Activated T-cell treated with anti-CD3 and anti-CD28 coated beads for 1 hour (primary cell): ENCODE measurements around the gene LRRC42.
A peak's percentile ranks its signal among the peaks of the same experiment; 100 is the strongest.

Source experiments
- DNase-seq: peaks from one replicate; pipeline ENCODE4 v3.0.0-alpha.2; 2020; ENCODE audit warnings: low read depth

Gene LRRC42

GRCh38 chr1:53942127-53942957, 3.8 kb upstream of the LRRC42 start:
- no peak for DNase-seq

GRCh38 chr1:53943090-53943489, 3.1 kb upstream of the LRRC42 start:
- no peak for DNase-seq

GRCh38 chr1:53943490-53944043, 2.6 kb upstream of the LRRC42 start:
- DNase-seq: no peak

GRCh38 chr1:53944469-53945182, 1.5 kb upstream of the LRRC42 start:
- DNase-seq: no peak

- no peak for DNase-seq
Observed at GRCh38 chr1:53945183-53945432, 1.0 kb upstream of the LRRC42 start.

- DNase-seq: peak; percentile 99
Observed at GRCh38 chr1:53945433-53946251, 508 bp upstream of the LRRC42 start, which contains the start of gene IFT25. Gene IFT25 (minus strand): TSS chr1:53945699. CDS start chr1:53940082, 5,617 bp downstream.

GRCh38 chr1:53947172-53947907, 1.2 kb downstream of the LRRC42 start:
- DNase-seq: no peak

- no peak for DNase-seq
Observed at GRCh38 chr1:53948291-53948690, 2.1 kb downstream of the LRRC42 start.

GRCh38 chr1:53949023-53949990, 3.2 kb downstream of the LRRC42 start:
- no peak for DNase-seq

GRCh38 chr1:53951697-53952096, 5.5 kb downstream of the LRRC42 start:
- no peak for DNase-seq

GRCh38 chr1:53954128-53954527, 8.0 kb downstream of the LRRC42 start:
- no peak for DNase-seq

- no peak for DNase-seq
Observed at GRCh38 chr1:53956308-53957168, 10.4 kb downstream of the LRRC42 start.

- DNase-seq: no peak
Observed at GRCh38 chr1:53957194-53957818, 11.2 kb downstream of the LRRC42 start.

- DNase-seq: no peak
Observed at GRCh38 chr1:53959664-53960250, 13.6 kb downstream of the LRRC42 start.

GRCh38 chr1:53962395-53962794, 16.2 kb downstream of the LRRC42 start:
- no peak for DNase-seq

GRCh38 chr1:53963460-53963859, 17.3 kb downstream of the LRRC42 start:
- DNase-seq: no peak

GRCh38 chr1:53964109-53964508, 18.0 kb downstream of the LRRC42 start:
- no peak for DNase-seq

- no peak for DNase-seq
Observed at GRCh38 chr1:53966794-53967193, 20.6 kb downstream of the LRRC42 start.
